Stimulated activated CD4-positive, alpha-beta T cell treated with anti-CD3 and anti-CD28 coated beads, Interleukin-15, amount 100 ng/mL, for 1 hour (primary cell): ENCODE data around the gene CTSZ.
"Not testable (repeated sequence)": the region's sequence is repeated elsewhere in the genome, so short reads cannot be mapped to it uniquely, and the experiment has no call there.

Source experiments
- DNase-seq, 2 donors: peaks; one replicate each; pipeline ENCODE4 v3.0.0-alpha.2; 2020; ENCODE audit warnings: low read depth in 1 of 2, low spot score in 1 of 2

The CTSZ gene

GRCh38 chr20:58982406-58983114, 24.5 kb downstream of the CTSZ start:
- no peak for DNase-seq

DNA sequence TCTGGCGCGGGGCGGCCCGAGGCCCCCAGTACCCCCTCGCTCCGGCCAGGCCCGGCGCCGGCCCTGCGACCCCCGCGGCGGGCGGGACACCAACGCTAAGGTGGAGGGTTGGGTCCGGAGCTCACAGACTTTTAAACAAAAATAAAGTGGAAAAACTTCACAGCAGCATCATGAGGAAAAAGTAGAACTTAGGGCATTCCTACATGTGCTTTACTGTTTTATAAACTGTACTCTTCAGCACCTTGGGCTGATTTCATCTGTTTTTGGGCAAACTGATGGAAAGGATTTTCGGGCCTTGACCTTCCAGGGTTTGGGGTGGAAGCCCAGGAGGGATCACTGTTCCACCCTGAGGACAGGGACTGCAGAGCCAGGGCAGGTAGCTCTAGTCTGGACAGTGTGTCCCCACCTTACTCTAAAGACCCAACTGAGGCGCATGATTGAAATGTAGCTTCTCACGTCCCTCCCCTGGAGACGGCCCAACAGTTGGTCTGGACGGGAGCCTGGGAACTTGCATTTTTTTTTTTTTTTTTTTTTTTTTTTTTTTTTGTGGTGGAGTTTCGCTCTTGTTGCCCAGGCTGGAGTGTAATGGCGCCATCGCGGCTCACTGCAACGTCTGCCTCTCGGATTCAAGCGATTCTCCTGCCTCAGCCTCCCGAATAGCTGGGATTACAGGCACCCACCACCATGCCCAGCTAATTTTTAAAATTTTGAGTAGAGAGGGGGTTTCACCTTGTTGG, 25.3 kb downstream of the CTSZ start:
- no peak for DNase-seq

- DNase-seq: peak; percentile 82 to 89
Measured at GRCh38 chr20:58980711-58981627, 26.1 kb downstream of the CTSZ start, which contains the start of gene NELFCD. NELFCD (plus strand) TSS chr20:58981256; CDS start chr20:58981310, 54 bp downstream.

GRCh38 chr20:58978351-58979190, 28.5 kb downstream of the CTSZ start:
- DNase-seq: no peak

DNA sequence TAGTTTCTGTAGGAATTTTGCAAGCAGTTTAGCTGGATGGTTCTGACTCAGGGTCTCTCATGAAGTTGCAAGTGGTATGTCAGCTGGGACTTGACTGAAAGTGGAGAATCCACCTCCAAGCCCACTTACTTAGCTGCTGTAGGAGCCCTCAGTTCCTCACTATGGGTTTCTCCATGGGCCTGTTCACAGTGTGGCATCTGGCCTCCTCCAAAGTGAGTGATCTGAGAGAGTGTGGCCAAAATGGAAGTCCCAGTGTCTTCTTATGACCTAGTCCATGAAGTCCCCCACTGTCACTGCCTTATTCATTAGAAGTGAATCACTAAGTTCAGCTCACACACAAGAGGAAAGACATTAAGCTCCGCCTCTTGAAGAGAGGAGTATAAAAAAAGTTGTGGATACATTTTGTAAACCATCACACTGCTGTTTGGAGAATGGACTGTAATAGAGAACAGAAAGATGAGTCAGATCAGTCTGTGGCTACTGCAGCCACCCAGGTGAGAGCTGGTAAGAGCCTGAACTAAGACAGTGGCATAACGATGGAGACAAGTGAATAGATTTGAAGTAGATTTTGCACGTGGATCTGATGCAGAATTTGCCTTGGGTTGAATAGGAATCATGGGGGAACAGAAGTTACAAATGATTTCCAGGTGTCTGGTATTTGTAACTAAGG, 30.9 kb downstream of the CTSZ start:
- DNase-seq: no peak

DNA sequence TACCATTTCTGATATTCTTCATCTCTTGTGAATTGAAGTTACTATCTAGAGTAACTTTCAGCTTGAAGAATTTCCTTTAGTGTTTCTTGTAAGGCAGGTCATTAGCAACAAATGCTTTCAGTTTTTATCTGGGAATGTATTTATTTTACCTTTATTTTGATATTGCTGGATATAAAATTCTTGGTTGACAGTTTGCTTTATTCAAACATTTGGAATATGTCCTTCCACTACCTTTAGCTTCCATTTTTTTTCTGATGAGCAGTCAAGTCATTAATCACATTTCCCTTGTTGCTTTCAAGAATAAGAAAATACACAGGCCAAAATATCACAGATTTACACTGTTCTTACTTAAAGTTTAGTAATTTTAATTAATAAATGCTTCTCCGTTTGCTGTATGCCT, 31.7 kb downstream of the CTSZ start:
- DNase-seq: no peak

GRCh38 chr20:58973866-58974265, 33.2 kb downstream of the CTSZ start:
- DNase-seq: no peak

- no peak for DNase-seq
Measured at GRCh38 chr20:58973179-58973578, 33.9 kb downstream of the CTSZ start.

DNA sequence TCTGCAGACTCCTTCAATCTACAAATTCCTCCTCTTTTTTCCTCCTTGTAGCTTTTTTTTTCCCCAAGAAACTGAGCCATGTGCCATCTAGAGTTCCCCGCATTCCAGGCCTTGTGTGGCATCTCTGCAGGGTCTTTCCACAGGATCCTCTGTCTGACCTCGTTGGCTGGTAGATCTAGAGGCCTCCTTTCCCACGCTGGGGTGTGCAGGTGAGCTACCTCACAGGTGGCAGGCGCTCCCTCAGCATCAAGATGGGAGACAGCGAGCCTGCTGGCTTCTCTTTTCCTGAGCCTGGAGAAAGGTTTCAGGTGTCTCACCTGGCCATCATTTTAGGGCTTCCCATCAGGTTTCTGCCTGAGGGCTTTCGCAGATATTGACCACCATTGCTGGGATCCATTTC, 35.6 kb downstream of the CTSZ start:
- DNase-seq: no peak

GRCh38 chr20:58970146-58970545, 36.9 kb downstream of the CTSZ start:
- no peak for DNase-seq

GRCh38 chr20:58969439-58969838, 37.6 kb downstream of the CTSZ start:
- no peak for DNase-seq

GRCh38 chr20:58967652-58968429, 39.2 kb downstream of the CTSZ start:
- no peak for DNase-seq

DNA sequence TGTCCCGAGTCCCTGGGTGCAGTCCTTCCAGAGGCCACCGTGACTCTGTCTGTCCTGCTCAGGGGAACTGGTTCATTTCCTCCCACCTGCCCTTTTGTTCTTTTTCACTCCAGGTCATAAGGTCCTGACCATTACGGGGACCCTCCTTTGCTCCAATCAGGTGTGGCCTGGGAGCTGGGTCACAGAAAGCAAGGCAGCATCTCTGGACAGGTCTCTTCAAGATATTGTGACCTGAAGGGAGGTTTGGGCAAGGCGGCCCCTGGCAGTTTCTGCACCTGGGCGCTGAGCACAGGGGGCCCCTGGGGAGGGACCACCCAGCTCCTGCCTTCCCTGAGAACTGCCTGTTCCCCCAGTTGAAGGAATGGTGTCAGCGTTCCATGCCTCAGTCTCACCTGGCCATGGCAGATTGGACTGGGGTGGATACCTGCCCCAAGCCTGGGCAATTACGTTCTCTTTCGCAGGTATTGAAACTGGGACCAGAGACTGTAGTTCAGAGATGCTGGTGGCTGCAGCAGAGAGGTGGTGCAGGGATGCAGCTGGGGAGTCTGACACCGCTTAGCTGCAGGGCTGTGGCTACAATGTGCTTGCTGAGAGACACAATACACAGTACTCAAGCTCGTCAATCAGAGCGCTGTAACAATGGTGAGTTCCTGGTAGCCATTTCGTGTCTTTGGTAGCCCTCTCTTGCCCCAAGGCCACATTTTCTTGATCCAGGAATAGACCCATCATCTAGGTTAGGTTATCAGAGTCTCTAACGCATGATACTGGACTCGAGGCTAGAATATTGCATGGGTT, 41.6 kb downstream of the CTSZ start:
- no peak for DNase-seq

DNA sequence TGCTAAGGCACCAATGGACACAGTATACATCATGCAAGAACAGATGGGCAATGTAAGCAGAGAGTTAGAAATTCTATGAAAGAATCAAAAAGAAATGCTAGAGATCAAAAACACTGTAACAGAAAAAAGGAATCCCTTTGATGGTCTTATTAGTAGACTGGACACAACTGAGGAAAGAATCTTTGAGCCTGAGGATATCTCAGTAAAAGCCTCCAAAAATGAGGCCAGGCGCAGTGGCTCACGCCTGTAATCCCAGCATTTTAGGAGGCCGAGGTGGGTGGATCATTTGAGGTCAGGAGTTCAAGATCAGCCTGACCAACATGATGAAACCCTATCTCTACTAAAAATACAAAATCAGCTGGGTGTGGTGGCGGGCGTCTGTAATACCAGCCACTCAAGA, 43.1 kb downstream of the CTSZ start:
- DNase-seq: not testable (repeated sequence)

- DNase-seq: no peak
Measured at GRCh38 chr20:58963060-58963584, 43.9 kb downstream of the CTSZ start.

DNA sequence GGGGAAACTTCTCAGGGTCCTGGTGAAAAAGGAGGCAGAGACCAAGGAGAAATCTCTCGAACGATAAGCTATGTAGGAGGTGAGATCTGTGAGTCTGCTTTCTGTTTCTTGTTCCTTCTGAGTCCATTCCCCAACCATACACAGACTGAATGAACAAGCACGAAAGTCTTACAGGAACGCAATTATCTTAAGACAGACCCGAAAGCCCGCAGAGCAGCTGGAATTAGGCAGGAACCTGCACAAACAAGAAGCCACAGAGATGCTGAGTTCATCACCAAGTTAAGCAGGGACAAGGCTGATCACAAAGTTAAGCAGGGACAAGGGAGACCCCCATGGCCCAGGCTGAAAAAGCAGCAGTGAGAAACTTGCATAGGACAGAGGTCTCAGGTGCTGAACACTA, 47.4 kb downstream of the CTSZ start:
- no peak for DNase-seq

DNA sequence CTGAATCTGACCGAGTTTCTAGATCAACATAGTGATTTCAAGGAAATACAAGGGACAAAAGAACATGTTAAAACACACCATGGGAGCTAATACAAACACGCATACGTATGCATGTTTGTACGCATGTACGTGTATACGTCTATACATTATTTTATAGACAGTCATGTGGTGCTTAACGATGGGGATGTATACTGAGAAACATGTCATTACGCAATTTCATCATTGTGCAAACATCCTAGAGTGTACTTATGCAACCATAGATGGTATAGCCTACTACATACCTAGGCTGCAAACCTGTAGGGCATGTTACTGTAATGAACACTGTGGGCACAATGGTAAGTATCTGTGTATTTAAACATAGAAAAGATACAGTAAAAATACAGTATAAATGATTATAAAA, 51.0 kb downstream of the CTSZ start:
- DNase-seq: no peak

- no peak for DNase-seq
Measured at GRCh38 chr20:58953050-58953449, 54.0 kb downstream of the CTSZ start.
